Right lobe of liver (tissue), 6 donors: ENCODE results near the gene DEFB114. TPM values are rescaled to one million over a fixed set of nuclear protein-coding genes. Genes with fewer than 3 reads are reported as not detected.
"Not testable (repeated sequence)": the region's sequence is repeated elsewhere in the genome, so short reads cannot be mapped to it uniquely, and the experiment has no call there.

Experiments used
- ATAC-seq, 4 donors: fragments of 200-7000 bp; cut with Tn5 transposase; one replicate each; pipeline ENCODE4 v1.9.1; 2020; ENCODE audit warnings: mild to moderate bottlenecking in 4 of 4, moderate library complexity in 4 of 4
- DNase-seq, 3 donors: peaks; one replicate each; pipeline ENCODE4 v3.0.0-alpha.2; 2020
- H3K27ac ChIP-seq, 3 donors: fragments of 200-600 bp; one replicate each; pipeline ENCODE4 v1.8.0; 2022
- H3K27me3 ChIP-seq, 2 donors: fragments of 200-600 bp; one replicate each; pipeline ENCODE4 v1.8.0; 2022
- H3K36me3 ChIP-seq, 4 donors: fragments of 200-600 bp; sonication (generic) in 1 of 4; one replicate each; pipeline versions ENCODE4 v1.5.1 to v1.8.0; 2017 to 2022; ENCODE audit warnings: control low read depth in 1 of 4
- H3K4me1 ChIP-seq, 4 donors: fragments of 200-600 bp; sonication (generic) in 1 of 4; one replicate each; pipeline versions ENCODE4 v1.5.1 to v1.8.0; 2017 to 2022; ENCODE audit warnings: control low read depth in 1 of 4
- H3K4me3 ChIP-seq, 3 donors: fragments of 200-600 bp; one replicate each; pipeline ENCODE4 v1.8.0; 2022
- H3K9me3 ChIP-seq, 4 donors: fragments of 200-600 bp; sonication (generic) in 1 of 4; one replicate each; pipeline versions ENCODE4 v1.5.1 to v1.8.0; 2017 to 2022; ENCODE audit warnings: control low read depth in 1 of 4
- POLR2A ChIP-seq: fragments of 450-650 bp; IDR thresholded peaks from one replicate; pipeline ENCODE4 v1.6.1; 2017; ENCODE audit warnings: antibody characterized with exemption, mild to moderate bottlenecking
- WGBS: methylation state at CpG from one replicate; pipeline ENCODE4 v1.1.6; 2018; ENCODE audit warnings: low coverage, low lambda C conversion rate; ENCODE audit not compliant: insufficient coverage; ENCODE audit errors: missing lambda C conversion rate; 5-methylcytosine and 5-hydroxymethylcytosine counted together
- intact Hi-C, 2 donors: fragments of 100-400 bp; cut with DNase I; formaldehyde crosslinking; loops; one replicate each; pipeline versions ENCODE4 v1.11.2 to v1.14.1; 2022
- total RNA-seq, 6 experiments: library from RNA; depleted of rRNA in 2 of 6; stranded (reverse); fragments of >200 nt in 2 of 6; fragmentation: NEBNext Ultra II Directional in 3 of 6; extraction: Animal tissue kit (Norgen Biotek cat#: 25700) in 3 of 6; gene quantifications; one replicate each; pipeline versions ENCODE4 v1.1.0 to v1.2.4, GENCODE V29; 2016 to 2023
- TF ChIP-seq, protein P1 (sequence below), 4 donors: fragments of 200-600 bp in 3 of 4; fragments of 450-650 bp in 1 of 4; IDR thresholded peaks; one replicate each; pipeline versions ENCODE4 v1.5.1 to v1.8.0; 2016 to 2022; ENCODE audit warnings: antibody characterized with exemption in 4 of 4, mild to moderate bottlenecking in 2 of 4
- donor health status: DM: no; HTN: yes; CAD: no.
- donor health status: DM: no; HTN: no; CAD: no.
- donor health status: DM: no; HTN: no; CAD: no.
- donor health status: DM: no; HTN: yes; CAD: no.
- donor health status: DM: no; HTN: yes; CAD: no.

The DEFB114 gene
- total RNA-seq, 6 experiments from 2014 or later: not detected

DNA sequence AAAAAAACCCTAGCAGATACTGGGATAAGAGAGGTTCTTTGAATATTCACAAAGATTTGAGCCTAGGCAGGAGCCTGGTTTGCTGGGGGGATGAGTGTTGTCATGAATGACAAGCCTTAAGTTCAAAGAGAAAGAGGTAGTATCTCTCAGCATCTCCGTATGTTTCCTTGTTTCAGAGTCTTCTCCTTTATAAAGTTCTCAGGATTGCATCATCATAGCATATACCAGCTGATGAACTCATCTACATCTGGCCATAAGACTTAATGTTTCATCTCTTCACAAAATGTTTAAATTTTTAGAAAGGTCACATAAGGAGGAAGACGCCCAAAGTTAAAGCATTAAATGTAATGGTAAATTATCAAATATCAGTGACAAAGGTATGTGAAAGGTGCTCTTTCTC lies 17.1 kb downstream of the DEFB114 start:
- TF ChIP-seq, protein P1, sequence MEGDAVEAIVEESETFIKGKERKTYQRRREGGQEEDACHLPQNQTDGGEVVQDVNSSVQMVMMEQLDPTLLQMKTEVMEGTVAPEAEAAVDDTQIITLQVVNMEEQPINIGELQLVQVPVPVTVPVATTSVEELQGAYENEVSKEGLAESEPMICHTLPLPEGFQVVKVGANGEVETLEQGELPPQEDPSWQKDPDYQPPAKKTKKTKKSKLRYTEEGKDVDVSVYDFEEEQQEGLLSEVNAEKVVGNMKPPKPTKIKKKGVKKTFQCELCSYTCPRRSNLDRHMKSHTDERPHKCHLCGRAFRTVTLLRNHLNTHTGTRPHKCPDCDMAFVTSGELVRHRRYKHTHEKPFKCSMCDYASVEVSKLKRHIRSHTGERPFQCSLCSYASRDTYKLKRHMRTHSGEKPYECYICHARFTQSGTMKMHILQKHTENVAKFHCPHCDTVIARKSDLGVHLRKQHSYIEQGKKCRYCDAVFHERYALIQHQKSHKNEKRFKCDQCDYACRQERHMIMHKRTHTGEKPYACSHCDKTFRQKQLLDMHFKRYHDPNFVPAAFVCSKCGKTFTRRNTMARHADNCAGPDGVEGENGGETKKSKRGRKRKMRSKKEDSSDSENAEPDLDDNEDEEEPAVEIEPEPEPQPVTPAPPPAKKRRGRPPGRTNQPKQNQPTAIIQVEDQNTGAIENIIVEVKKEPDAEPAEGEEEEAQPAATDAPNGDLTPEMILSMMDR (IDR thresholded peaks at IDR 0.05): no peak
- no peak for TF ChIP-seq POLR2A
- WGBS: 90% methylated on average over 2 of the region's 2 CpGs

DNA sequence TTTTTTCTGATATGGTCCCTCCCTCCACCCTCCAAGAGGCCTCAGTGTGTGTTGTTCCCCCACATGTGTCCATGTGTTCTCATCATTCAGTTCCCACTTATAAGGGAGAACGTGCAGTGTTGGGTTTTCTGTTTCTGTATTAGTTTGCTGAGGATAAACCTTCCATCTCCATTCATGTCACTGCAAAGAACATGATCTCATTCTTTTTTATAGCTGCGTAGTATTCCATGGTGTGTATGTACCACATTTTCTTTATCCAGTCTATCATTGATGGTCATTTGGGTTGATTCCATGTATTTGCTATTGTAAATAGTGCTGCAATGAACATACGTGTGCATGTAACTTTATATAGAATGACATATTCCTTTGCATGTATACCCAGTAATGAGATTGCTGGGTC lies 19.9 kb downstream of the DEFB114 start:
- H3K36me3 ChIP-seq, DNase-seq, intact Hi-C loops, H3K27me3 ChIP-seq, H3K27ac ChIP-seq, H3K4me1 ChIP-seq, H3K4me3 ChIP-seq, H3K9me3 ChIP-seq, ATAC-seq: not testable (repeated sequence)
- WGBS: 80% methylated on average over 3 of the region's 3 CpGs

More for the DNA sequence above, 17.1 kb downstream of the DEFB114 start:
- intact Hi-C loops: no loop called here
- ATAC-seq (no peak), DNase-seq (no peak)
- no peaks in the 10 kb centered on the region for H3K36me3 ChIP-seq
- no peak overlapping the region for H3K27ac ChIP-seq
- no peaks in the 10 kb centered on the region for H3K9me3 ChIP-seq
- H3K27me3 ChIP-seq: no peaks in the 10 kb centered on the region
- no peaks in the 10 kb centered on the region for H3K4me1 ChIP-seq
- H3K4me3 ChIP-seq: no peak overlapping the region

DNA sequence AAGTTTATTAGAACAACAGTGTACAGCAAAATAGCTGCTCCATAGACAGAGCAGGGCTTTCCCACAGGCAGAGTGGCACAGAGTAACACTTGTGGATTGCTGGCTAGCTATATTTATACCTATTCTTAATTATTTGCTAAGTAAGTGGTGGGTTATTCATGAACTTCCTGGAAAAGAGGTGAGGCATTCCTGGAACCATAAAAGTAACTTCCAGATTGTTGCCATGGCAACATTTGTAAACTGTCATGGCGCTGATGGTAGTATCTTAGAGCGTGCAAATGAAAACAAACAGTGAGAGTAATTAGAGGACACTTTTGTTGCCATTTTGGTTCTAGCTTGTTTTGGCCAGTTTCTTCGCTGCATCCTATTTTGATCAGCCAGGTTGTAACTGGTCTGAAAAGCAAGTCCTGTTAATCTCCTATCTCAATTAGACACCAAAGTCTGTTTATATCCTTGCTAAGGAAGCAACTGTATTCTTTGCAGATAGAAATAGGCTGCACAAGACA lies 23.9 kb downstream of the DEFB114 start:
- H3K27me3 ChIP-seq: no peaks in the 10 kb centered on the region
- H3K27ac ChIP-seq: no peak overlapping the region
- DNase-seq: no peak
- intact Hi-C loops: no loop called here
- H3K4me3 ChIP-seq: no peak overlapping the region
- H3K36me3 ChIP-seq: no peaks in the 10 kb centered on the region
- H3K4me1 ChIP-seq: no peaks in the 10 kb centered on the region
- TF ChIP-seq, protein P1 (IDR thresholded peaks at IDR 0.05): no peak
- ATAC-seq: no peak
- 93% methylated on average over 2 of the region's 3 CpGs for WGBS
- H3K9me3 ChIP-seq: no peaks in the 10 kb centered on the region

DNA sequence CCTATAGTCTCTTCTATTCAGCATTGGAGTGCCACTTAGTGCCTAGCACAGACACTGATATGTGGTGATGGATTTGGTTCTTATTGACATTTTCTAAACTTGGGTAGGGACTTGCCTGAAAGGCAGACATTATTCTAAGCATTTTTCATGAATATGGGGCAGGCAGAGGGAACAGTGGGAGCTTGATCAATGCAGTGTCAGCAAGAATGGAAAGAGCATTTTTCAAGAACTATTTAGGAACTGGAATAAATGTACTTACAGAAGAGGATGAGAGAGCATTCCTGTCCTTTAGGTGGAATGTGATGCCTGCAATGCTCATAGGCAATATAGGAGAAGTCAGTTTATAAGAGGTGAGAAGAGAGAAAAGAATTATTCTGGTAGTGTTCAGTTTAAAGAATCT lies 26.2 kb downstream of the DEFB114 start:
- intact Hi-C loops: no loop called here
- H3K4me3 ChIP-seq: no peak overlapping the region
- no peaks in the 10 kb centered on the region for H3K9me3 ChIP-seq
- H3K4me1 ChIP-seq: no peaks in the 10 kb centered on the region
- no peak overlapping the region for H3K27ac ChIP-seq
- no peak for DNase-seq
- TF ChIP-seq, protein P1 (IDR thresholded peaks at IDR 0.05): no peak
- no peak for TF ChIP-seq POLR2A
- no peak for ATAC-seq
- H3K36me3 ChIP-seq: no peaks in the 10 kb centered on the region
- H3K27me3 ChIP-seq: no peaks in the 10 kb centered on the region

DNA sequence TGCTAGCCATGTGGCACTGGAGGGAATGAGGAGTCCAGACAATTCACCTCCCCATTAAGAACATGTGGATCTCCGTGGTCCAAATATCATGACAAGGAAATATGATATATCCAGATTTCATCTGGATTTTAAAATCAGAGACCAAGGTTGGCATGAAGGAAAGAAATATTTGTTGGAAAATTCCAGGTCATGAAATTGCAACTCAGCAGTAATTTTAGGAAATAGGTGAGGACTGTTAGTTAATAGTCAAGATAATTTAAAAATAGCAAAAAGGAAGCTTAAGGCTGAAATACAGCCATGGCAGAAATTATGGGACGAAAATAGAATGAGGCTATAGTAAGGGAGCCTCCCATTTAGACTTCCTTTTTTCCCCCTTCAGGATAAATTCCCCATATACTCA lies 26.9 kb downstream of the DEFB114 start:
- H3K4me3 ChIP-seq: no peak overlapping the region
- WGBS: 53% methylated on average over 2 of the region's 2 CpGs

More for the DNA sequence above, 26.9 kb downstream of the DEFB114 start:
- DNase-seq: no peak
- TF ChIP-seq, protein P1 (IDR thresholded peaks at IDR 0.05): no peak
- no peak for TF ChIP-seq POLR2A
- ATAC-seq: no peak
- Histone ChIP-seq H3K27me3 (no peaks in the 10 kb centered on the region), H3K4me1 (no peaks in the 10 kb centered on the region), H3K9me3 (no peaks in the 10 kb centered on the region), H3K27ac (no peak overlapping the region), H3K36me3 (no peaks in the 10 kb centered on the region)
- intact Hi-C loops: no loop called here
